Measurements from ENCODE around the gene ZBTB46. TPM values are rescaled to one million over a fixed set of nuclear protein-coding genes. Genes with fewer than 3 reads are reported as not detected.

The ZBTB46 gene
- total and polyA plus RNA-seq, 10 of the 15 experiments (the other 5 are each of a cell fraction or from before 2014, with no cell fraction given), result 0.15 to 0.92 (median 0.34) TPM

- peak; percentile 65 for TF ChIP-seq MEF2B (IDR thresholded peaks at IDR 0.05; ENCODE audit: partially characterized antibody, poor library complexity, severe bottlenecking)
- no peak for TF ChIP-seq RBBP5 (conservative IDR thresholded peaks at IDR 0.05)
- no peak for TF ChIP-seq NR2C1 (IDR thresholded peaks at IDR 0.05)
- TF ChIP-seq SKIL (IDR thresholded peaks at IDR 0.05; ENCODE audit: low read depth, poor library complexity, severe bottlenecking), result no peak
- peak; percentile 52 for TF ChIP-seq POLR2A (IDR thresholded peaks at IDR 0.05; ENCODE audit: low read depth, low read length)
Observed at GRCh38 chr20:63698739-63699465, 132.2 kb downstream of the ZBTB46 start (continued).

- no peak for ATAC-seq
- Histone ChIP-seq H3K4me2 (ENCODE audit: control insufficient read depth, insufficient read depth) (no peak overlapping the region), H3K9me3 (replicated peaks; ENCODE audit: control insufficient read depth, insufficient read depth, low read length) (no peaks in the 10 kb centered on the region), H3K4me3 (no peak overlapping the region), H3K4me1 (ENCODE audit: control insufficient read depth, insufficient read depth, low read length) (peaks cover 16% of the 10 kb centered on the region), H3K79me2 (ENCODE audit: control insufficient read depth, insufficient read depth, low read length) (no peaks in the 10 kb centered on the region), H4K20me1 (ENCODE audit: control insufficient read depth, insufficient read depth) (no peaks in the 10 kb centered on the region), H2AFZ (ENCODE audit: control insufficient read depth, low read depth, low read length) (no peak overlapping the region), H3K9ac (ENCODE audit: control insufficient read depth, insufficient read depth, low read length) (no peak overlapping the region), H3K36me3 (ENCODE audit: control insufficient read depth in 2 of 2, insufficient read depth in 2 of 2, low read length in 1 of 2) (no peaks in the 10 kb centered on the region; a peak in 1 of 4 replicates), H3K27ac (ENCODE audit: control insufficient read depth, insufficient read depth) (no peak overlapping the region), H3K27me3 (replicated peaks in 1 of 2; ENCODE audit: control insufficient read depth in 2 of 2, insufficient read depth in 2 of 2, low read length in 1 of 2) (no peaks in the 10 kb centered on the region)
- intact Hi-C loops (cut with micrococcal nuclease; ENCODE audit: unreplicated experiment) (loop anchor here (2.0 kb wide), 1 partner anchor 89 kb away; no protein-coding TSS in a partner anchor), in situ Hi-C loops (cut with MboI) (no loop called here)
- no peak for DNase-seq (ENCODE audit: low read depth, low spot score)
- TF ChIP-seq ZBTB40 (IDR thresholded peaks at IDR 0.05; ENCODE audit: borderline replicate concordance), result no peak
- TF ChIP-seq POLR2A (IDR thresholded peaks at IDR 0.05; ENCODE audit: low read depth, low read length), result peak; percentile 49
- TF ChIP-seq, protein P1, sequence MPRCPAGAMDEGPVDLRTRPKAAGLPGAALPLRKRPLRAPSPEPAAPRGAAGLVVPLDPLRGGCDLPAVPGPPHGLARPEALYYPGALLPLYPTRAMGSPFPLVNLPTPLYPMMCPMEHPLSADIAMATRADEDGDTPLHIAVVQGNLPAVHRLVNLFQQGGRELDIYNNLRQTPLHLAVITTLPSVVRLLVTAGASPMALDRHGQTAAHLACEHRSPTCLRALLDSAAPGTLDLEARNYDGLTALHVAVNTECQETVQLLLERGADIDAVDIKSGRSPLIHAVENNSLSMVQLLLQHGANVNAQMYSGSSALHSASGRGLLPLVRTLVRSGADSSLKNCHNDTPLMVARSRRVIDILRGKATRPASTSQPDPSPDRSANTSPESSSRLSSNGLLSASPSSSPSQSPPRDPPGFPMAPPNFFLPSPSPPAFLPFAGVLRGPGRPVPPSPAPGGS (IDR thresholded peaks at IDR 0.05; ENCODE audit: borderline replicate concordance, insufficient read depth, low read depth, low read length, poor library complexity, severe bottlenecking), result peak; percentile 10
- TF ChIP-seq NR2C2 (IDR thresholded peaks at IDR 0.05; ENCODE audit: borderline replicate concordance, control insufficient read depth, insufficient read length, low read depth), result no peak
- TF ChIP-seq FOS (IDR thresholded peaks at IDR 0.05; ENCODE audit: borderline replicate concordance, extremely low read depth, insufficient read length), result no peak
- no peak for FAIRE-seq
- ChIA-PET SMC1A (ENCODE audit: uncharacterized antibody, unreplicated experiment) (interaction anchor here (1.6 kb wide), 2 partner anchors 38 to 160 kb away, joined by 3 to 4 read pairs; partner anchors contain the start of gene LIME1), CTCF (interaction anchor here (1.6 kb wide), 1 partner anchor 10 kb away, joined by 8 read pairs; the partner anchor contains the start of genes ARFRP1 and ZGPAT), POLR2A (interaction anchor here (1.6 kb wide), 1 partner anchor 123 kb away, joined by 7 read pairs; no protein-coding TSS in a partner anchor), RAD21 (ENCODE audit: unreplicated experiment) (interaction anchor here (0.6 to 1.6 kb wide), 5 partner anchors 10 to 500 kb away, joined by 3 to 4 read pairs (median 3); partner anchors contain the start of genes ARFRP1, TPD52L2 and ZGPAT)
- BruUV-seq (replicated peaks), result no TSS peak
- WGBS (ENCODE audit: insufficient coverage, insufficient replicate concordance, low lambda C conversion rate, missing lambda C conversion rate), result 98% methylated on average over 24 of the region's 40 CpGs
Observed at GRCh38 chr20:63697868-63698545, 133.1 kb downstream of the ZBTB46 start.

All from GM12878 (cell line).